ENCODE data around the gene ZNF831. TPM values are rescaled to one million over a fixed set of nuclear protein-coding genes. Genes with fewer than 3 reads are reported as not detected.

Gene ZNF831
- total RNA-seq, 2 donors from 2014 or later, result 37.8 to 42.0 TPM

DNA sequence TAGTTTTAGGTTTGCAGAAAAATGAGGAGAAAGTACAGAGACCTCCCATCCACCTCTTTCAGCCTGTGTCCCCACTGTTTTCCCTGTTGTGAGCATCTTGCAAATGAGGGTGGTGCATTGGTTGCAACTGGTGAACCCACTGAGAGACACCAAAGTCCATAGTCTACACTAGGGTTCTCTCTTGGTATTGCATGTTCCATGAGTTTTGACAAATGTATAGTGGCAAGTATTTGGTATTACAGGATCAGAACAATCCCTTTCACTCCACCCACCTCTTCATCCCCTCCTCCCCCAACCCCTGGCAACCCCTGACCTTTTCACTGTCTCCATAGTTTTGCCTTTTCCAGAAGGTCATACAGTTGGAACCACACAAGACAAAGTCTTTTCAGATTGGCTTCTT is 20.1 kb downstream of the ZNF831 start:
- Mint-ChIP-seq H3K27ac (peak overlapping the region; percentile 56), H3K36me3 (ENCODE audit: low read depth) (no peaks in the 10 kb centered on the region), H3K4me3 (peak overlapping the region; percentile 5), H3K27me3 (no peaks in the 10 kb centered on the region), H3K4me1 (peaks cover 33% of the 10 kb centered on the region)
- ATAC-seq (no peak), DNase-seq (no peak)
- no peaks in the 10 kb centered on the region for H3K9me3 ChIP-seq (ENCODE audit: control insufficient read depth, low read length, poor library complexity, severe bottlenecking)

DNA sequence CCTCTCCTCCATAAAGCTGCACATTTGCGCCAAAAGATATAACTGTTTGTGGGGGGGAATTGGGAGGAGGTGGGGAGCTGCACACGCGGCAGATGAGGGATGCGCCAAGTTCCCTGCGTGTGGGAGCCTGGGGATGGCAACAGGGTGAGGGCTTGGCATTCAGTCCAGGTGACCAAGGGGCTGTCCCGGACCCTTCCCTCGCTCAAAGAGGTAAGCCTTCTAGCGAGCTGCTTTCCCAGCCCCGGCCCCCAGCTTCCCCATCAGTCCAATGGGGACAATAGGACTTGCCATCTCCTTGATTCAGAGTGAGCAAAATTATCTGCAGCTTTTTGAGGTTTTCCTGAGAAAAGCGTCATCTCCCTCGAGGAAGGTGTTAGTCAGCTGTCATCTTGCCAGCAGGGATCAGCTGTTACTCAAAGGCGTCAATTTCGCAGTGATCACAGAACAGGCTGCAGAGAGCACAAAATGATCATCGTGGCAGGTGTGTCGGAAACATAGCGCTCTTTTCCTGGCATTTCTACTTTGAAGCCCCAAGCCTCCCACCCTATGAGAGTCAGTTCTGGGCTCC is 21.3 kb downstream of the ZNF831 start:
- Mint-ChIP-seq H3K27me3 (no peaks in the 10 kb centered on the region), H3K4me3 (no peak overlapping the region), H3K4me1 (peaks cover 27% of the 10 kb centered on the region), H3K36me3 (ENCODE audit: low read depth) (no peaks in the 10 kb centered on the region), H3K27ac (peak overlapping the region; percentile 56)
- no peaks in the 10 kb centered on the region for H3K9me3 ChIP-seq (ENCODE audit: control insufficient read depth, low read length, poor library complexity, severe bottlenecking)
- DNase-seq (no peak), ATAC-seq (no peak)

GRCh38 chr20:59185809-59186208 is 22.2 kb downstream of the ZNF831 start:
- Mint-ChIP-seq H3K4me1 (peaks cover 28% of the 10 kb centered on the region), H3K36me3 (ENCODE audit: low read depth) (no peaks in the 10 kb centered on the region), H3K4me3 (no peak overlapping the region), H3K27me3 (no peaks in the 10 kb centered on the region), H3K27ac (peak overlapping the region; percentile 21)
- ATAC-seq (no peak), DNase-seq (no peak)
- no peaks in the 10 kb centered on the region for H3K9me3 ChIP-seq (ENCODE audit: control insufficient read depth, low read length, poor library complexity, severe bottlenecking)

DNA sequence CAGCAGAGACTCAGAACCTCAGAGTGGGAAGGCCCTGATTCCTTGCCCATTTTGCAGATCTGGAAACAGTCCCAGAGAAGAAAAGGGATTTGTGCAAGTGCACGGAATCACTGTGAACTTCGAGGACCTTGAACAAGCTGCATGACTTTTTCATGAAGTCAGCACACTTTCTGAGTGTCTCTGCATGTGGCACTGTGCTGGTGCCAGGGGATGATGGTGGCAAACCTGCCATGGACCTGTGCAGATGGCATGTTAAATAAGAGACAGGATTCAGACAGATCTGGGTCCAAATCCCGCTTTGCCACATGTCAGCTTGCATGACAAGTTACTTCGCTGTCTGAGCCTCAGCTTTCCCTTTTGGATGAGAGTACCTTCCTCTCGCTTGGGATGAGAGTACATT is 26.8 kb downstream of the ZNF831 start:
- no peak for ATAC-seq
- Mint-ChIP-seq H3K36me3 (ENCODE audit: low read depth) (no peaks in the 10 kb centered on the region), H3K27ac (peak overlapping the region; percentile 37), H3K4me3 (no peak overlapping the region), H3K27me3 (no peaks in the 10 kb centered on the region), H3K4me1 (peaks cover 4% of the 10 kb centered on the region)
- H3K9me3 ChIP-seq (ENCODE audit: control insufficient read depth, low read length, poor library complexity, severe bottlenecking), result no peaks in the 10 kb centered on the region
- no peak for DNase-seq

DNA sequence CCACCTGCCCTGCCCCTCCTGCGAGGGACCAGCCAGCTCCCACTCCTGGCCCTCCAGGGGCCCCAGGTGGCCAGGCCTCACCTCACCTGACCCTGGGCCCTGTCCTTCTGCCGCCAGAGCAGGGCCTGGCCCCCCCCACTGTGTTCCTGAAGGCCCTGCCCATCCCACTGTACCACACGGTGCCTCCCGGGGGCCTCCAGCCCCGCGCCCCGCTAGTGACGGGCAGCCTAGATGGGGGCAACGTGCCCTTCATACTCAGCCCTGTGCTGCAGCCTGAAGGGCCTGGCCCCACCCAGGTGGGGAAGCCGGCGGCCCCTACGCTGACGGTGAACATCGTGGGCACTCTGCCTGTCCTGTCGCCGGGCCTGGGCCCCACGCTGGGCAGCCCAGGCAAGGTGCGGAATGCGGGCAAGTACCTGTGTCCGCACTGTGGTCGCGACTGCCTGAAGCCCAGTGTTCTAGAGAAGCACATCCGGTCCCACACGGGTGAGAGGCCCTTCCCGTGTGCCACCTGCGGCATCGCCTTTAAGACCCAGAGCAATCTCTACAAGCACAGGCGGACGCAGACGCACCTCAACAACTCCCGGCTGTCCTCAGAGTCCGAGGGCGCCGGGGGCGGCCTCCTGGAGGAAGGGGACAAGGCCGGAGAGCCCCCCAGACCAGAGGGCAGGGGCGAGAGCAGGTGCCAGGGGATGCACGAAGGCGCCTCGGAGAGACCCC is 27.6 kb downstream of the ZNF831 start:
- DNase-seq, result no peak
- Mint-ChIP-seq H3K27me3 (no peaks in the 10 kb centered on the region), H3K4me3 (no peak overlapping the region), H3K4me1 (peaks cover 4% of the 10 kb centered on the region), H3K27ac (no peak overlapping the region), H3K36me3 (ENCODE audit: low read depth) (no peaks in the 10 kb centered on the region)
- H3K9me3 ChIP-seq (ENCODE audit: control insufficient read depth, low read length, poor library complexity, severe bottlenecking), result no peaks in the 10 kb centered on the region
- no peak for ATAC-seq

GRCh38 chr20:59191756-59192532 is 28.3 kb downstream of the ZNF831 start:
- H3K27ac Mint-ChIP-seq, result peak overlapping the region; percentile 39
- peaks cover 4% of the 10 kb centered on the region for H3K4me1 Mint-ChIP-seq

DNA sequence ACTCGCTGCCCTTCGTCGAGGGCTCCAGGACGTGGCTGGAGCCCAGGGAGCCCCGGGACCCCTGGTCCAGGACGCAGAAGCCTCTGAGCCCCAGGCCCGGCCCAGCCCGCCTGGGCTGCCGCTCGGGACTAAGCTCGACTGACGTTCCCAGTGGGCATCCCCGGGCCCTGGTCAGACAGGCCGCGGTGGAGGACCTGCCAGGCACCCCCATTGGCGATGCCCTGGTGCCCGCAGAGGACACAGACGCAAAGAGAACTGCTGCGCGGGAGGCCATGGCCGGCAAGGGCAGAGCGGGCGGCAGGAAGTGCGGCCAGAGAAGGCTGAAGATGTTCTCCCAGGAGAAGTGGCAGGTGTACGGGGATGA is 28.9 kb downstream of the ZNF831 start:
- Mint-ChIP-seq H3K36me3 (ENCODE audit: low read depth) (peaks cover 4% of the 10 kb centered on the region), H3K27me3 (no peaks in the 10 kb centered on the region), H3K27ac (peak overlapping the region; percentile 39), H3K4me3 (no peak overlapping the region), H3K4me1 (peaks cover 4% of the 10 kb centered on the region)
- H3K9me3 ChIP-seq (ENCODE audit: control insufficient read depth, low read length, poor library complexity, severe bottlenecking), result no peaks in the 10 kb centered on the region
- ATAC-seq, result no peak
- DNase-seq, result no peak

More at GRCh38 chr20:59191756-59192532, 28.3 kb downstream of the ZNF831 start:
- Mint-ChIP-seq H3K4me3 (no peak overlapping the region), H3K27me3 (no peaks in the 10 kb centered on the region), H3K36me3 (ENCODE audit: low read depth) (peaks cover 4% of the 10 kb centered on the region)
- ATAC-seq, result no peak
- DNase-seq, result no peak
- H3K9me3 ChIP-seq (ENCODE audit: control insufficient read depth, low read length, poor library complexity, severe bottlenecking), result no peaks in the 10 kb centered on the region

GRCh38 chr20:59193325-59193724 is 29.7 kb downstream of the ZNF831 start:
- DNase-seq (no peak), ATAC-seq (no peak)
- no peak overlapping the region for H3K27ac Mint-ChIP-seq

DNA sequence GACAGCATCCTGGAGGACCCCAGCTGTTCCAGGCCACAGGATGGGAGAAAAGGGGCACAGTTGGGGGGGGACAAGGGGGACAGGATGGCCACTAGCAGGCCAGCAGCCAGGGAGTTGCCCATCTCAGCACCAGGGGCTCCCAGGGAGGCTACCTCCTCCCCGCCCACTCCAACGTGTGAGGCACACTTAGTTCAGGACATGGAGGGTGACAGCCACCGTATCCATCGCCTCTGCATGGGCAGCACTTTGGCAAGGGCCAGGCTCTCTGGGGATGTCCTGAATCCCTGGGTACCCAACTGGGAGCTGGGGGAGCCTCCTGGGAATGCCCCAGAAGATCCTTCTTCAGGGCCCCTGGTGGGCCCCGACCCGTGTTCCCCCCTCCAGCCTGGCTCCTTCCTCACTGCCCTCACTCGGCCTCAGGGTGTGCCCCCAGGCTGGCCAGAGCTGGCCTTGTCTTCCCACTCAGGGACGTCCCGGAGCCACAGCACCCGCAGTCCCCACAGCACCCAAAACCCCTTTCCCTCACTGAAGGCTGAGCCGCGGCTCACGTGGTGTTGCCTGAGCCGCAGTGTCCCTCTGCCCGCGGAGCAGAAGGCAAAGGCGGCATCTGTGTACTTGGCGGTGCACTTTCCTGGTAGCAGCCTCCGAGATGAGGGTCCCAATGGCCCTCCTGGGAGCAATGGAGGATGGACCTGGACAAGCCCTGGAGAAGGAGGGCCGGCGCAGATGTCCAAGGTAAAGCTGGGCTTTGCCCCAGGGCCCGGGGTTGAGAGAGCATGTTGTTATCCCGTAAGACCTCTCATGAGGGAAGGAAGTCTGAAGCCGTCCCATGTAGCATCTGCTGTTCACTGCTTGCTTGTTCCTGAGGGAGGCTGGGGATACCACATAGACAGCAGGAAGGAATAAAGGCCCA is 30.7 kb downstream of the ZNF831 start:
- no peak for ATAC-seq
- no peak for DNase-seq
- Mint-ChIP-seq H3K4me3 (no peak overlapping the region), H3K27me3 (no peaks in the 10 kb centered on the region), H3K27ac (peak overlapping the region; percentile 88), H3K4me1 (peaks cover 5% of the 10 kb centered on the region), H3K36me3 (ENCODE audit: low read depth) (peaks cover 4% of the 10 kb centered on the region)
- H3K9me3 ChIP-seq (ENCODE audit: control insufficient read depth, low read length, poor library complexity, severe bottlenecking), result no peaks in the 10 kb centered on the region

More at GRCh38 chr20:59193325-59193724, 29.7 kb downstream of the ZNF831 start:
- Mint-ChIP-seq H3K36me3 (ENCODE audit: low read depth) (peaks cover 4% of the 10 kb centered on the region), H3K4me1 (peaks cover 4% of the 10 kb centered on the region), H3K4me3 (no peak overlapping the region), H3K27me3 (no peaks in the 10 kb centered on the region)
- H3K9me3 ChIP-seq (ENCODE audit: control insufficient read depth, low read length, poor library complexity, severe bottlenecking), result no peaks in the 10 kb centered on the region

- no peaks in the 10 kb centered on the region for H3K9me3 ChIP-seq (ENCODE audit: control insufficient read depth, low read length, poor library complexity, severe bottlenecking)
- DNase-seq, result no peak
- peaks cover 8% of the 10 kb centered on the region for H3K36me3 Mint-ChIP-seq (ENCODE audit: low read depth)
- H3K27me3 Mint-ChIP-seq, result no peaks in the 10 kb centered on the region
- no peak overlapping the region for H3K4me3 Mint-ChIP-seq
- no peak for ATAC-seq
- peaks cover 2% of the 10 kb centered on the region for H3K4me1 Mint-ChIP-seq
- H3K27ac Mint-ChIP-seq, result peak overlapping the region; percentile 88
Observed at GRCh38 chr20:59195316-59195993, 31.8 kb downstream of the ZNF831 start.

- no peak overlapping the region for H3K27ac Mint-ChIP-seq
- H3K36me3 Mint-ChIP-seq (ENCODE audit: low read depth), result peaks cover 11% of the 10 kb centered on the region
- DNase-seq (no peak), ATAC-seq (no peak)
- H3K27me3 Mint-ChIP-seq, result no peaks in the 10 kb centered on the region
- H3K9me3 ChIP-seq (ENCODE audit: control insufficient read depth, low read length, poor library complexity, severe bottlenecking), result no peaks in the 10 kb centered on the region
- H3K4me3 Mint-ChIP-seq, result no peak overlapping the region
- peaks cover 17% of the 10 kb centered on the region for H3K4me1 Mint-ChIP-seq
Observed at GRCh38 chr20:59204165-59204894, 40.7 kb downstream of the ZNF831 start.

GRCh38 chr20:59205044-59205443 is 41.4 kb downstream of the ZNF831 start:
- Mint-ChIP-seq H3K4me1 (peaks cover 17% of the 10 kb centered on the region), H3K4me3 (peak overlapping the region; percentile 39), H3K27ac (peak overlapping the region; percentile 74), H3K36me3 (ENCODE audit: low read depth) (peaks cover 7% of the 10 kb centered on the region), H3K27me3 (no peaks in the 10 kb centered on the region)
- H3K9me3 ChIP-seq (ENCODE audit: control insufficient read depth, low read length, poor library complexity, severe bottlenecking), result no peaks in the 10 kb centered on the region
- DNase-seq (no peak), ATAC-seq (no peak)
